Endothelial cell (in vitro differentiated cells): ENCODE measurements around the gene ZNHIT3. TPM values are rescaled to one million over a fixed set of nuclear protein-coding genes. Genes with fewer than 3 reads are reported as not detected.

ENCODE experiments used
- DNase-seq: peaks from one replicate; pipeline ENCODE4 v3.0.0; 2021; ENCODE audit warnings: low spot score
- H3K27ac Mint-ChIP-seq: one replicate; pipeline ENCODE4 v1.8.0; 2021; ENCODE audit warnings: mixed read lengths, inconsistent platforms; ENCODE audit not compliant: unreplicated experiment
- H3K27me3 Mint-ChIP-seq: one replicate; pipeline ENCODE4 v1.8.0; 2021; ENCODE audit warnings: mild to moderate bottlenecking, moderate library complexity, mixed read lengths, inconsistent platforms; ENCODE audit not compliant: unreplicated experiment
- H3K36me3 Mint-ChIP-seq: one replicate; pipeline ENCODE4 v1.8.0; 2021; ENCODE audit warnings: mild to moderate bottlenecking, low read depth, mixed read lengths, inconsistent platforms; ENCODE audit not compliant: unreplicated experiment
- H3K4me1 Mint-ChIP-seq: one replicate; pipeline ENCODE4 v1.8.0; 2021; ENCODE audit warnings: mild to moderate bottlenecking, mixed read lengths, inconsistent platforms; ENCODE audit not compliant: unreplicated experiment
- H3K4me3 Mint-ChIP-seq: one replicate; pipeline ENCODE4 v1.8.0; 2021; ENCODE audit warnings: mild to moderate bottlenecking, mixed read lengths, inconsistent platforms; ENCODE audit not compliant: unreplicated experiment
- H3K9me3 Mint-ChIP-seq: one replicate; pipeline ENCODE4 v1.8.0; 2021; ENCODE audit warnings: mixed read lengths, inconsistent platforms; ENCODE audit not compliant: unreplicated experiment
- CTCF ChIP-seq: fragments of 200-600 bp; sonication (generic); IDR thresholded peaks from one replicate; pipeline ENCODE4 v1.5.0; 2021; ENCODE audit warnings: antibody characterized with exemption; ENCODE audit not compliant: unreplicated experiment
- total RNA-seq: library from RNA; stranded (reverse); fragmentation: NEBNext Ultra II Directional; extraction: Animal tissue kit (Norgen Biotek cat#: 25700); gene quantifications from one replicate; pipeline ENCODE4 v1.2.1, GENCODE V29; 2021; ENCODE audit not compliant: unreplicated experiment

ZNHIT3 gene
- total RNA-seq, 1 donor from 2014 or later, result 46.9 TPM

- peaks cover 12% of the 10 kb centered on the region for H3K4me1 Mint-ChIP-seq
- H3K36me3 Mint-ChIP-seq, result peaks cover 12% of the 10 kb centered on the region
- H3K9me3 Mint-ChIP-seq, result no peaks in the 10 kb centered on the region
- H3K27me3 Mint-ChIP-seq, result peaks cover 10% of the 10 kb centered on the region
- no peak overlapping the region for H3K27ac Mint-ChIP-seq
- H3K4me3 Mint-ChIP-seq, result no peak overlapping the region
- no peak for TF ChIP-seq CTCF
- DNase-seq, result no peak
These were observed 56.3 kb downstream of the ZNHIT3 start for GRCh38 chr17:36542755-36543154.

GRCh38 chr17:36544044-36544306 is 57.5 kb downstream of the ZNHIT3 start:
- peaks cover 7% of the 10 kb centered on the region for H3K36me3 Mint-ChIP-seq
- H3K9me3 Mint-ChIP-seq, result no peaks in the 10 kb centered on the region
- peak overlapping the region; percentile 97 for H3K27ac Mint-ChIP-seq
- peaks cover 10% of the 10 kb centered on the region for H3K27me3 Mint-ChIP-seq
- peaks cover 16% of the 10 kb centered on the region for H3K4me1 Mint-ChIP-seq
- no peak for DNase-seq
- no peak for TF ChIP-seq CTCF
- peak overlapping the region; percentile 98 for H3K4me3 Mint-ChIP-seq

- peak within 1 kb of the TSS; percentile 97 for H3K27ac Mint-ChIP-seq
- TF ChIP-seq CTCF, result no peak
- DNase-seq, result peak; percentile 95
- peaks cover 7% of the 10 kb centered on the region for H3K36me3 Mint-ChIP-seq
- peaks cover 16% of the 10 kb centered on the region for H3K4me1 Mint-ChIP-seq
- H3K27me3 Mint-ChIP-seq, result peaks cover 10% of the 10 kb centered on the region
- peak within 1 kb of the TSS; percentile 98 for H3K4me3 Mint-ChIP-seq
- H3K9me3 Mint-ChIP-seq, result no peaks in the 10 kb centered on the region
These were observed 58.0 kb downstream of the ZNHIT3 start, which contains the start of gene GGNBP2 for GRCh38 chr17:36544307-36545076. Gene GGNBP2, plus strand, starts transcription at chr17:36544919. Its CDS starts 806 bp downstream, at chr17:36545725.

GRCh38 chr17:36545077-36545464 is 58.6 kb downstream of the ZNHIT3 start:
- peaks cover 16% of the 10 kb centered on the region for H3K4me1 Mint-ChIP-seq
- TF ChIP-seq CTCF, result no peak
- H3K27me3 Mint-ChIP-seq, result peaks cover 10% of the 10 kb centered on the region
- H3K9me3 Mint-ChIP-seq, result no peaks in the 10 kb centered on the region
- H3K27ac Mint-ChIP-seq, result peak overlapping the region; percentile 84
- peak overlapping the region; percentile 88 for H3K4me3 Mint-ChIP-seq
- no peak for DNase-seq
- peaks cover 7% of the 10 kb centered on the region for H3K36me3 Mint-ChIP-seq

Other genes starting within 250 kb of the ZNHIT3 start
- gene TBC1D3I, start 222.1 kb upstream of the ZNHIT3 start, total RNA-seq, result 0.23 TPM
- gene TBC1D3G, start 162.8 kb upstream of the ZNHIT3 start, total RNA-seq, result not detected
- not detected for gene TBC1D3H, start 98.2 kb upstream of the ZNHIT3 start, total RNA-seq
- gene MYO19, start 48.2 kb downstream of the ZNHIT3 start, total RNA-seq, result 60.3 TPM
- gene PIGW, start 48.3 kb downstream of the ZNHIT3 start, total RNA-seq, result 5.4 TPM
- 84.4 TPM for gene GGNBP2, start 58.2 kb downstream of the ZNHIT3 start, total RNA-seq
- gene DHRS11, start 105.2 kb downstream of the ZNHIT3 start, total RNA-seq, result 3.9 TPM
- gene MRM1, start 114.9 kb downstream of the ZNHIT3 start, total RNA-seq, result 1.7 TPM